ENCODE data around the gene PLEKHO2. TPM values are rescaled to one million over a fixed set of nuclear protein-coding genes. Genes with fewer than 3 reads are reported as not detected.

PLEKHO2 gene
- total and polyA plus RNA-seq, 10 of the 15 experiments (the other 5 are each of a cell fraction or from before 2014, with no cell fraction given), result 1.4 to 25.6 (median 20.5) TPM

GRCh38 chr15:64895285-64896065 lies 53.8 kb downstream of the PLEKHO2 start:
- H4K20me1 ChIP-seq (ENCODE audit: control insufficient read depth, insufficient read depth), result no peaks in the 10 kb centered on the region
- peaks cover 9% of the 10 kb centered on the region for H3K79me2 ChIP-seq (ENCODE audit: control insufficient read depth, insufficient read depth, low read length)
- intact Hi-C loops (cut with micrococcal nuclease; ENCODE audit: unreplicated experiment) (loop anchor here (2.0 kb wide), 2 partner anchors 71 to 733 kb away; partner anchors contain the start of genes PIF1 and PPIB), in situ Hi-C loops (cut with MboI) (loop anchor here (25.0 kb wide), 1 partner anchor 1408 kb away; no protein-coding TSS in a partner anchor)
- no peaks in the 10 kb centered on the region for H3K9me3 ChIP-seq (replicated peaks; ENCODE audit: control insufficient read depth, insufficient read depth, low read length)
- peak; percentile 42 for ATAC-seq
- peak; percentile 77 for DNase-seq (ENCODE audit: low read depth, low spot score)
- WGBS (ENCODE audit: insufficient coverage, insufficient replicate concordance, low lambda C conversion rate, missing lambda C conversion rate), result 0% methylated on average over 6 of the region's 6 CpGs
- peak; percentile 72 for FAIRE-seq
- no peaks in the 10 kb centered on the region for H3K27me3 ChIP-seq (replicated peaks in 1 of 2; ENCODE audit: control insufficient read depth in 2 of 2, insufficient read depth in 2 of 2, low read length in 1 of 2)
- ChIA-PET POLR2A (interaction anchor here (0.9 to 9.0 kb wide), 17 partner anchors 10 to 155 kb away, joined by 3 to 136 read pairs (median 8); partner anchors contain the start of genes PIF1 and PLEKHO2), CTCF (interaction anchor here (0.6 to 6.2 kb wide), 31 partner anchors 9 to 206 kb away, joined by 3 to 78 read pairs (median 6); no protein-coding TSS in a partner anchor), RAD21 (ENCODE audit: unreplicated experiment) (interaction anchor here (1.1 to 5.8 kb wide), 26 partner anchors 9 to 272 kb away, joined by 3 to 129 read pairs (median 15); partner anchors contain the start of genes PIF1 and PLEKHO2), SMC1A (ENCODE audit: uncharacterized antibody, unreplicated experiment) (interaction anchor here (0.7 to 7.4 kb wide), 25 partner anchors 8 to 203 kb away, joined by 3 to 118 read pairs (median 7); partner anchors contain the start of genes PIF1 and PLEKHO2)
- H3K27ac ChIP-seq (ENCODE audit: control insufficient read depth, insufficient read depth), result peak overlapping the region; percentile 97
- peak overlapping the region; percentile 78 for H3K4me3 ChIP-seq
- BruUV-seq (replicated peaks), result no TSS peak
- peak overlapping the region; percentile 99 for H3K4me2 ChIP-seq (ENCODE audit: control insufficient read depth, insufficient read depth)
- no peaks in the 10 kb centered on the region for H3K36me3 ChIP-seq (ENCODE audit: control insufficient read depth in 2 of 2, insufficient read depth in 2 of 2, low read length in 1 of 2)
- H2AFZ ChIP-seq (ENCODE audit: control insufficient read depth, low read depth, low read length), result peak overlapping the region; percentile 39
- H3K9ac ChIP-seq (ENCODE audit: control insufficient read depth, insufficient read depth, low read length), result peak overlapping the region; percentile 80
- peaks cover 42% of the 10 kb centered on the region for H3K4me1 ChIP-seq (ENCODE audit: control insufficient read depth, insufficient read depth, low read length)
- 0 out of 2 replicates have a peak, but pooled peaks have one; percentile 34 for TF ChIP-seq PKNOX1 (IDR thresholded peaks at IDR 0.05)
- TF ChIP-seq POLR2A (IDR thresholded peaks at IDR 0.05; ENCODE audit: low read depth, low read length), result peak; percentile 41; the same call in 1 of the 2 replicates
- TF ChIP-seq, protein P1, sequence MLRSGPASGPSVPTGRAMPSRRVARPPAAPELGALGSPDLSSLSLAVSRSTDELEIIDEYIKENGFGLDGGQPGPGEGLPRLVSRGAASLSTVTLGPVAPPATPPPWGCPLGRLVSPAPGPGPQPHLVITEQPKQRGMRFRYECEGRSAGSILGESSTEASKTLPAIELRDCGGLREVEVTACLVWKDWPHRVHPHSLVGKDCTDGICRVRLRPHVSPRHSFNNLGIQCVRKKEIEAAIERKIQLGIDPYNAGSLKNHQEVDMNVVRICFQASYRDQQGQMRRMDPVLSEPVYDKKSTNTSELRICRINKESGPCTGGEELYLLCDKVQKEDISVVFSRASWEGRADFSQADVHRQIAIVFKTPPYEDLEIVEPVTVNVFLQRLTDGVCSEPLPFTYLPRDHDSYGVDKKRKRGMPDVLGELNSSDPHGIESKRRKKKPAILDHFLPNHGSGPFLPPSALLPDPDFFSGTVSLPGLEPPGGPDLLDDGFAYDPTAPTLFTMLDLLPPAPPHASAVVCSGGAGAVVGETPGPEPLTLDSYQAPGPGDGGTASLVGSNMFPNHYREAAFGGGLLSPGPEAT (IDR thresholded peaks at IDR 0.05; ENCODE audit: low read depth), result peak; percentile 55; the same call in 1 of the 2 replicates
- TF ChIP-seq, protein P2, sequence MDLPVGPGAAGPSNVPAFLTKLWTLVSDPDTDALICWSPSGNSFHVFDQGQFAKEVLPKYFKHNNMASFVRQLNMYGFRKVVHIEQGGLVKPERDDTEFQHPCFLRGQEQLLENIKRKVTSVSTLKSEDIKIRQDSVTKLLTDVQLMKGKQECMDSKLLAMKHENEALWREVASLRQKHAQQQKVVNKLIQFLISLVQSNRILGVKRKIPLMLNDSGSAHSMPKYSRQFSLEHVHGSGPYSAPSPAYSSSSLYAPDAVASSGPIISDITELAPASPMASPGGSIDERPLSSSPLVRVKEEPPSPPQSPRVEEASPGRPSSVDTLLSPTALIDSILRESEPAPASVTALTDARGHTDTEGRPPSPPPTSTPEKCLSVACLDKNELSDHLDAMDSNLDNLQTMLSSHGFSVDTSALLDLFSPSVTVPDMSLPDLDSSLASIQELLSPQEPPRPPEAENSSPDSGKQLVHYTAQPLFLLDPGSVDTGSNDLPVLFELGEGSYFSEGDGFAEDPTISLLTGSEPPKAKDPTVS (IDR thresholded peaks at IDR 0.05; ENCODE audit: low read depth, low read length), result no peak
- TF ChIP-seq MEF2A (IDR thresholded peaks at IDR 0.05; ENCODE audit: insufficient read depth, low read depth, low read length), result no peak
- 0 out of 2 replicates have a peak, but pooled peaks have one; percentile 7 for TF ChIP-seq SIN3A (IDR thresholded peaks at IDR 0.05; ENCODE audit: low read depth, low read length)
- peak in 1 of 2 experiments; percentile 48; a peak in 1 of 4 replicates for TF ChIP-seq ETV6 (conservative IDR thresholded peaks at IDR 0.05 in 1 of 2, IDR thresholded peaks at IDR 0.05 in 1 of 2; ENCODE audit: borderline replicate concordance in 1 of 2, low read depth in 1 of 2)
- TF ChIP-seq MYC (IDR thresholded peaks at IDR 0.05; ENCODE audit: insufficient read depth, insufficient read length, insufficient replicate concordance, low read length, severe bottlenecking), result no peak
- no peak for TF ChIP-seq TCF3 (IDR thresholded peaks at IDR 0.05; ENCODE audit: borderline replicate concordance, insufficient read depth, low read depth, low read length)
- TF ChIP-seq BCLAF1 (IDR thresholded peaks at IDR 0.05), result no peak
- TF ChIP-seq WRNIP1 (IDR thresholded peaks at IDR 0.05; ENCODE audit: borderline replicate concordance, low read depth, low read length), result no peak
- TF ChIP-seq TARDBP (IDR thresholded peaks at IDR 0.05; ENCODE audit: borderline replicate concordance), result no peak
- no peak for TF ChIP-seq GABPA (IDR thresholded peaks at IDR 0.05; ENCODE audit: low read depth)
- no peak for TF ChIP-seq SRF (IDR thresholded peaks at IDR 0.05; ENCODE audit: low read depth in 2 of 2, low read length in 2 of 2)
